K562 (cell line): ENCODE results near the gene COL4A1. TPM values are rescaled to one million over a fixed set of nuclear protein-coding genes. Genes with fewer than 3 reads are reported as not detected.

ENCODE experiments used
- ATAC-seq: fragments of 200-7000 bp; cut with Tn5 transposase; 3 replicates; pipeline ENCODE4 v1.9.1; 2020; ENCODE audit warnings: moderate library complexity
- BruUV-seq: library from RNA; stranded (reverse); fragments of 400-500 nt; replicated peaks from 2 replicates; lab custom pipeline; 2021; lab: Mats Ljungman, UMichigan
- CTCF ChIA-PET: fragments of 300-600 bp; formaldehyde crosslinking; extraction: SDS; loops from one replicate; lab custom pipeline; 2021; ENCODE audit warnings: low intra/inter-chr PET ratio; lab: Yijun Ruan, JAX
- POLR2A ChIA-PET: fragments of 300-600, 350-650 bp; sonication (Branson Sonifier 250); formaldehyde crosslinking; extraction: SDS; loops from one replicate; lab custom pipeline; 2021; ENCODE audit warnings: antibody characterized with exemption, inconsistent platforms; lab: Yijun Ruan, JAX
- DNase-seq, 4 experiments: peaks; one replicate each; pipeline versions ENCODE4 v3.0.0 to v3.0.0-alpha.2; 2011 to 2018; ENCODE audit warnings: low spot score in 3 of 4, mixed read lengths in 3 of 4; ENCODE audit errors: extremely low read depth in 1 of 4
- FAIRE-seq: peaks from 2 replicates; lab custom pipeline; 2011; peaks lifted over from hg19 to GRCh38; lab: Jason Lieb, UNC
- H2AFZ ChIP-seq: 2 replicates; pipeline ENCODE4 v1.6.0; 2011; ENCODE audit warnings: low read depth, low read length, control low read depth, inconsistent platforms
- H3K27ac ChIP-seq: fragments of 200-600 bp; 3 replicates; pipeline ENCODE4 v1.8.0; 2011; ENCODE audit warnings: low read depth, mild to moderate bottlenecking, control low read depth, inconsistent platforms, low read length, moderate library complexity, mixed read lengths; ENCODE audit errors: extremely low read depth
- H3K27me3 ChIP-seq, 2 experiments: fragments of 300-600 bp in 1 of 2; 2 replicates in 1 of 2; 3 replicates in 1 of 2; pipeline versions ENCODE4 v1.6.0 to v1.8.0; 2011; ENCODE audit warnings: inconsistent platforms in 2 of 2, low read length in 2 of 2, mild to moderate bottlenecking in 1 of 2, mixed read lengths in 1 of 2, moderate library complexity in 1 of 2; ENCODE audit not compliant: control insufficient read depth in 2 of 2, insufficient read depth in 2 of 2
- H3K36me3 ChIP-seq: fragments of 300-600 bp; 3 replicates; pipeline ENCODE4 v1.8.0; 2011; ENCODE audit warnings: mild to moderate bottlenecking, low read length, inconsistent platforms; ENCODE audit not compliant: control insufficient read depth, insufficient read depth
- H3K4me1 ChIP-seq, 2 experiments: fragments of 200-600 bp in 1 of 2; replicated peaks in 1 of 2; 2 replicates in 1 of 2; 3 replicates in 1 of 2; pipeline versions ENCODE4 v1.5.1 to v1.8.0; 2011; ENCODE audit warnings: inconsistent platforms in 2 of 2, low read length in 2 of 2, mild to moderate bottlenecking in 1 of 2, mixed read lengths in 1 of 2, moderate library complexity in 1 of 2; ENCODE audit not compliant: control insufficient read depth in 2 of 2, insufficient read depth in 2 of 2
- H3K4me2 ChIP-seq: 2 replicates; pipeline ENCODE4 v1.6.1; 2011; ENCODE audit warnings: low read length, control low read depth, inconsistent platforms, mixed read lengths; ENCODE audit not compliant: insufficient read depth
- H3K4me3 ChIP-seq: fragments of 200-600 bp; sonication (generic), shearing (Covaris generic); 2 replicates; pipeline ENCODE4 v1.5.1; 2016; ENCODE audit warnings: control low read depth, inconsistent platforms
- H3K79me2 ChIP-seq: fragments of 200-600 bp; 3 replicates; pipeline ENCODE4 v1.8.0; 2011; ENCODE audit warnings: low read length, inconsistent platforms; ENCODE audit not compliant: control insufficient read depth, insufficient read depth
- H3K9ac ChIP-seq, 2 experiments: 2 replicates each; pipeline versions ENCODE4 v1.6.0 to v1.6.1; 2011; ENCODE audit warnings: low read depth in 2 of 2, low read length in 2 of 2, control low read depth in 1 of 2, inconsistent platforms in 1 of 2, mild to moderate bottlenecking in 1 of 2, mixed read lengths in 1 of 2; ENCODE audit not compliant: insufficient read depth in 1 of 2
- H3K9me1 ChIP-seq: one replicate; pipeline ENCODE4 v1.6.0; 2011; ENCODE audit warnings: inconsistent platforms, mild to moderate bottlenecking, low read length, moderate library complexity; ENCODE audit not compliant: control insufficient read depth, insufficient read depth
- H3K9me3 ChIP-seq: replicated peaks from 2 replicates; pipeline ENCODE4 v1.5.1; 2011; ENCODE audit warnings: low read depth, low read length, inconsistent platforms; ENCODE audit not compliant: control insufficient read depth, insufficient read depth
- H4K20me1 ChIP-seq: replicated peaks from 2 replicates; pipeline ENCODE4 v1.6.1; 2011; ENCODE audit warnings: low read length, inconsistent platforms, mixed read lengths; ENCODE audit not compliant: control insufficient read depth, insufficient read depth
- CAMTA2 ChIP-seq: fragments of 250-450 bp; sonication (Bioruptor Pico); conservative IDR thresholded peaks from 2 replicates; pipeline ENCODE4 v1.5.1; 2022
- CBFA2T2 ChIP-seq: fragments of 450-650 bp; conservative IDR thresholded peaks from 2 replicates; pipeline ENCODE4 v1.6.1; 2017; ENCODE audit warnings: mild to moderate bottlenecking
- FOXP4 ChIP-seq: sonication (generic); formaldehyde crosslinking; IDR thresholded peaks from 2 replicates; pipeline ENCODE4 v1.8.0; 2022; ENCODE audit warnings: mild to moderate bottlenecking, missing genetic modification reagents, borderline replicate concordance
- HMGN3 ChIP-seq: IDR thresholded peaks from 2 replicates; pipeline ENCODE4 v1.6.1; 2011; ENCODE audit warnings: borderline replicate concordance, low read depth, mild to moderate bottlenecking, mixed read lengths, low read length; ENCODE audit not compliant: insufficient read length; ENCODE audit errors: extremely low read depth
- MLX ChIP-seq, 2 experiments: fragments of 450-650 bp in 1 of 2; sonication (generic) in 1 of 2; formaldehyde crosslinking; conservative IDR thresholded peaks; 2 replicates each; pipeline versions ENCODE4 v1.4.0 to v1.8.1; 2020 to 2022; ENCODE audit warnings: mild to moderate bottlenecking in 1 of 2, missing genetic modification reagents in 1 of 2
- NKRF ChIP-seq: fragments of 450-650 bp; IDR thresholded peaks from 2 replicates; pipeline ENCODE4 v1.6.1; 2016; ENCODE audit warnings: borderline replicate concordance
- NR2F6 ChIP-seq: fragments of 450-650 bp; formaldehyde crosslinking; IDR thresholded peaks from 2 replicates; pipeline ENCODE4 v1.4.0; 2020; ENCODE audit warnings: mild to moderate bottlenecking
- OTX1 ChIP-seq: fragments of 450-650 bp; formaldehyde crosslinking; IDR thresholded peaks from 2 replicates; pipeline ENCODE4 v1.4.0; 2022; ENCODE audit warnings: mild to moderate bottlenecking
- UBTF ChIP-seq, 2 experiments: IDR thresholded peaks; 2 replicates each; pipeline ENCODE4 v1.6.1; 2012; ENCODE audit warnings: improper control_type of control experiment in 2 of 2, low read depth in 2 of 2, low read length in 2 of 2, borderline replicate concordance in 1 of 2
- ZFX ChIP-seq: sonication (generic); formaldehyde crosslinking; IDR thresholded peaks from 2 replicates; pipeline ENCODE4 v1.8.0; 2022; ENCODE audit warnings: mild to moderate bottlenecking, missing genetic modification reagents, moderate library complexity
- ZNF436 ChIP-seq: fragments of 250-450, 450-650 bp; sonication (Bioruptor Pico); formaldehyde crosslinking; IDR thresholded peaks from 2 replicates; pipeline ENCODE4 v1.7.0; 2020; ENCODE audit warnings: mild to moderate bottlenecking
- ZNF449 ChIP-seq: fragments of 250-450 bp; sonication (Bioruptor Pico); IDR thresholded peaks from 2 replicates; pipeline ENCODE4 v1.8.0; 2022; ENCODE audit warnings: moderate library complexity, mild to moderate bottlenecking, inconsistent platforms
- WGBS: fragments of 100-300 bp; shearing (Covaris generic); methylation state at CpG from one replicate; pipeline ENCODE4 v1.1.6; 2016; ENCODE audit warnings: low coverage, mixed read lengths; ENCODE audit not compliant: insufficient coverage; ENCODE audit errors: missing lambda C conversion rate; 5-methylcytosine and 5-hydroxymethylcytosine counted together
- in situ Hi-C: fragments of 300-500 bp; cut with MboI; formaldehyde crosslinking; loops from 4 replicates; pipeline ENCODE4 v1.15.0; 2018; ENCODE audit warnings: inconsistent platforms, mixed read lengths
- intact Hi-C: fragments of 100-400 bp; cut with micrococcal nuclease; formaldehyde crosslinking; loops from 2 replicates; pipeline ENCODE4 v1.14.2; 2022
- polyA plus RNA-seq, 8 experiments: library from polyadenylated mRNA; depleted of rRNA in 4 of 8; stranded (reverse) in 5 of 8; unstranded in 3 of 8; fragments of >200 nt; fragmentation: Nextera tagmentation in 2 of 8; fragmentation: Illumina TruSeq in 1 of 8; extraction: Ambion mirVana in 2 of 8; extraction: Trizol in 1 of 8; gene quantifications; 2 replicates each; pipeline versions ENCODE4 v1.2.1 to v1.2.3, GENCODE V29; 2011 to 2014; ENCODE audit warnings: inconsistent platforms in 1 of 8, missing spikeins in 1 of 8
- total RNA-seq, 7 experiments: library from RNA; depleted of rRNA in 6 of 7; stranded (reverse); fragments of >200 nt in 6 of 7; fragmentation: Illumina TruSeq in 2 of 7; extraction: Trizol in 2 of 7; gene quantifications; 2 replicates each; pipeline versions ENCODE4 v1.2.1 to v1.2.3, GENCODE V29; 2011 to 2021; ENCODE audit warnings: low replicate concordance in 1 of 7

Gene COL4A1
- total and polyA plus RNA-seq, 9 of the 15 experiments (the other 6 are each of a cell fraction or from before 2014, with no cell fraction given): 0.35 TPM; not detected in 8

GRCh38 chr13:110317093-110317492 lies 10.1 kb upstream of the COL4A1 start:
- BruUV-seq: no TSS peak
- no peak overlapping the region for H3K4me3 ChIP-seq
- no peak overlapping the region for H3K4me2 ChIP-seq
- POLR2A ChIA-PET: no interaction called here
- no peaks in the 10 kb centered on the region for H3K36me3 ChIP-seq
- intact Hi-C loops: no loop called here
- H3K27me3 ChIP-seq: peaks cover 0 to 35% of the 10 kb centered on the region in 2 experiments; a peak in 4 of 5 replicates
- no peak overlapping the region for H3K27ac ChIP-seq
- no peak overlapping the region for H2AFZ ChIP-seq
- H3K9me1 ChIP-seq: no peaks in the 10 kb centered on the region
- FAIRE-seq (no peak), DNase-seq (no peak), ATAC-seq (no peak)
- no peaks in the 10 kb centered on the region for H3K4me1 ChIP-seq
- H3K9me3 ChIP-seq: no peaks in the 10 kb centered on the region
- in situ Hi-C loops: no loop called here
- CTCF ChIA-PET: no interaction called here
- H4K20me1 ChIP-seq: no peaks in the 10 kb centered on the region
- no peaks in the 10 kb centered on the region for H3K79me2 ChIP-seq
- WGBS: 4% methylated on average over 5 of the region's 5 CpGs
- H3K9ac ChIP-seq: no peak overlapping the region
- TF ChIP-seq OTX1: no peak
- TF ChIP-seq NKRF: no peak
- no peak for TF ChIP-seq MLX (CRISPR knock-in tag; conservative IDR thresholded peaks at IDR 0.05)
- no peak for TF ChIP-seq UBTF (IDR thresholded peaks at IDR 0.05; ENCODE audit: borderline replicate concordance in 1 of 2, low read depth in 2 of 2, low read length in 2 of 2)
- TF ChIP-seq ZNF436 (CRISPR knock-in tag): no peak
- no peak for TF ChIP-seq ZFX (CRISPR knock-in tag)
- no peak for TF ChIP-seq ZNF449 (CRISPR knock-in tag)
- TF ChIP-seq NR2F6 (CRISPR knock-in tag): no peak
- no peak for TF ChIP-seq FOXP4 (CRISPR knock-in tag)
- TF ChIP-seq CAMTA2 (CRISPR knock-in tag): no peak
- no peak for TF ChIP-seq HMGN3
- no peak for TF ChIP-seq CBFA2T2
